SK-N-SH (cell line): ENCODE results near the gene TBCD. TPM values are rescaled to one million over a fixed set of nuclear protein-coding genes. Genes with fewer than 3 reads are reported as not detected.

ENCODE experiments used
- CTCF ChIA-PET: fragments of 300-600, 350-600 bp; formaldehyde crosslinking; extraction: SDS; loops from one replicate; lab custom pipeline; 2021; lab: Yijun Ruan, JAX
- POLR2A ChIA-PET: fragments of 350-600 bp; sonication (Branson Sonifier 250); formaldehyde crosslinking; extraction: SDS; loops from one replicate; lab custom pipeline; 2020; ENCODE audit warnings: antibody characterized with exemption, inconsistent platforms; lab: Yijun Ruan, JAX
- DNase-seq: peaks from one replicate; pipeline ENCODE4 v3.0.0; 2012
- H2AFZ ChIP-seq: fragments of 200-600 bp; sonication (generic); 2 replicates; pipeline ENCODE4 v1.8.1; 2016; ENCODE audit warnings: antibody characterized with exemption, mild to moderate bottlenecking, low read depth
- H3F3A ChIP-seq: fragments of 200-600 bp; sonication (generic); replicated peaks from 2 replicates; pipeline ENCODE3; 2016; ENCODE audit warnings: antibody characterized with exemption, mild to moderate bottlenecking; ENCODE audit not compliant: insufficient read depth
- H3K27ac ChIP-seq, 2 experiments: fragments of 200-500 bp in 1 of 2; fragments of 200-600 bp in 1 of 2; sonication (Bioruptor generic) in 1 of 2; sonication (generic), shearing (Covaris generic) in 1 of 2; 2 replicates each; pipeline versions ENCODE4 v1.5.1 to v1.6.1; 2014 to 2016; ENCODE audit warnings: low read depth in 2 of 2, inconsistent platforms in 1 of 2, low read length in 1 of 2, mild to moderate bottlenecking in 1 of 2, mixed read lengths in 1 of 2
- H3K27me3 ChIP-seq: fragments of 200-600 bp; sonication (generic), shearing (Covaris generic); 2 replicates; pipeline ENCODE4 v1.6.1; 2016; ENCODE audit warnings: mixed run types; ENCODE audit not compliant: insufficient read depth
- H3K36me3 ChIP-seq, 2 experiments: fragments of 200-500 bp in 1 of 2; fragments of 200-600 bp in 1 of 2; sonication (Bioruptor generic) in 1 of 2; sonication (generic) in 1 of 2; replicated peaks in 1 of 2; 2 replicates each; pipeline versions ENCODE3 to v1.5.1; 2014 to 2016; ENCODE audit warnings: low read length in 1 of 2, mild to moderate bottlenecking in 1 of 2; ENCODE audit not compliant: insufficient read depth in 2 of 2, control insufficient read depth in 1 of 2
- H3K4me1 ChIP-seq, 2 experiments: fragments of 200-500 bp in 1 of 2; fragments of 200-600 bp in 1 of 2; sonication (Bioruptor generic) in 1 of 2; sonication (generic), shearing (Covaris generic) in 1 of 2; 2 replicates each; pipeline versions ENCODE4 v1.5.1 to v1.6.1; 2014 to 2016; ENCODE audit warnings: low read depth in 1 of 2, low read length in 1 of 2, mixed run types in 1 of 2; ENCODE audit not compliant: insufficient read depth in 2 of 2, control insufficient read depth in 1 of 2
- H3K4me2 ChIP-seq: fragments of 200-600 bp; sonication (generic), shearing (Covaris generic); 2 replicates; pipeline ENCODE4 v1.6.1; 2017; ENCODE audit warnings: mixed run types
- H3K4me3 ChIP-seq, 2 experiments: fragments of 200-500 bp in 1 of 2; fragments of 200-600 bp in 1 of 2; sonication (Bioruptor generic) in 1 of 2; sonication (generic), shearing (Covaris generic) in 1 of 2; 2 replicates each; pipeline versions ENCODE4 v1.5.1 to v1.8.1; 2014 to 2016; ENCODE audit warnings: low read depth in 2 of 2, inconsistent platforms in 1 of 2, low read length in 1 of 2, mild to moderate bottlenecking in 1 of 2, mixed read lengths in 1 of 2, moderate library complexity in 1 of 2
- H3K79me2 ChIP-seq: fragments of 200-600 bp; sonication (generic); 2 replicates; pipeline ENCODE4 v1.8.1; 2017; ENCODE audit warnings: mild to moderate bottlenecking; ENCODE audit not compliant: insufficient read depth
- H3K9ac ChIP-seq: fragments of 200-600 bp; sonication (generic); 2 replicates; pipeline ENCODE4 v1.6.1; 2017; ENCODE audit warnings: mixed run types
- H3K9me2 ChIP-seq: fragments of 200-600 bp; sonication (generic); 2 replicates; pipeline ENCODE4 v1.6.1; 2017; ENCODE audit warnings: mixed run types
- H3K9me3 ChIP-seq: fragments of 200-600 bp; sonication (generic); 2 replicates; pipeline ENCODE4 v1.6.1; 2017; ENCODE audit warnings: mixed run types, mild to moderate bottlenecking, moderate library complexity
- H4K20me1 ChIP-seq: fragments of 200-600 bp; sonication (generic); 2 replicates; pipeline ENCODE4 v1.6.1; 2017; ENCODE audit warnings: mild to moderate bottlenecking, mixed run types; ENCODE audit not compliant: insufficient read depth
- FOSL2 ChIP-seq: IDR thresholded peaks from 2 replicates; pipeline ENCODE4 v1.4.0; 2012; ENCODE audit warnings: low read depth, mild to moderate bottlenecking, moderate library complexity, borderline replicate concordance
- FOXM1 ChIP-seq: IDR thresholded peaks from 2 replicates; pipeline ENCODE4 v1.4.0; 2012; ENCODE audit warnings: low read depth, mild to moderate bottlenecking
- GABPA ChIP-seq: IDR thresholded peaks from 2 replicates; pipeline ENCODE4 v1.4.0; 2012; ENCODE audit warnings: low read depth, mild to moderate bottlenecking
- MEF2A ChIP-seq: IDR thresholded peaks from 2 replicates; pipeline ENCODE4 v1.4.0; 2012; ENCODE audit warnings: low read depth, borderline replicate concordance
- POLR2AphosphoS5 ChIP-seq: IDR thresholded peaks from 2 replicates; pipeline ENCODE4 v1.6.1; 2012; ENCODE audit warnings: low read depth, low read length
- RAD21 ChIP-seq: IDR thresholded peaks from 2 replicates; pipeline ENCODE4 v1.6.1; 2012; ENCODE audit warnings: mild to moderate bottlenecking, low read length
- RXRA ChIP-seq: IDR thresholded peaks from 2 replicates; pipeline ENCODE4 v1.4.0; 2012; ENCODE audit warnings: low read depth, mild to moderate bottlenecking, borderline replicate concordance
- SIN3A ChIP-seq: IDR thresholded peaks from 2 replicates; pipeline ENCODE4 v1.6.1; 2012; ENCODE audit warnings: low read depth, mild to moderate bottlenecking, low read length, moderate library complexity, borderline replicate concordance
- TEAD4 ChIP-seq: IDR thresholded peaks from 2 replicates; pipeline ENCODE4 v1.4.0; 2012; ENCODE audit warnings: mild to moderate bottlenecking, borderline replicate concordance; ENCODE audit not compliant: insufficient read depth
- WGBS: methylation state at CpG from one replicate; pipeline ENCODE4 v1.1.6; 2017; ENCODE audit warnings: low lambda C conversion rate; 5-methylcytosine and 5-hydroxymethylcytosine counted together
- polyA plus RNA-seq, 3 experiments: library from polyadenylated mRNA; depleted of rRNA; stranded (reverse); fragments of >200 nt; gene quantifications; 2 replicates each; pipeline ENCODE4 v1.2.3, GENCODE V29; 2012
- TF ChIP-seq, protein P1 (sequence below): IDR thresholded peaks from 2 replicates; pipeline ENCODE4; 2012
- TF ChIP-seq, protein P2 (sequence below): IDR thresholded peaks from 2 replicates; pipeline ENCODE4 v1.4.0; 2012; ENCODE audit warnings: low read depth, borderline replicate concordance

The TBCD gene
- polyA plus RNA-seq, 1 of the 3 experiments (the other 2 are of a cell fraction): 107 TPM

DNA sequence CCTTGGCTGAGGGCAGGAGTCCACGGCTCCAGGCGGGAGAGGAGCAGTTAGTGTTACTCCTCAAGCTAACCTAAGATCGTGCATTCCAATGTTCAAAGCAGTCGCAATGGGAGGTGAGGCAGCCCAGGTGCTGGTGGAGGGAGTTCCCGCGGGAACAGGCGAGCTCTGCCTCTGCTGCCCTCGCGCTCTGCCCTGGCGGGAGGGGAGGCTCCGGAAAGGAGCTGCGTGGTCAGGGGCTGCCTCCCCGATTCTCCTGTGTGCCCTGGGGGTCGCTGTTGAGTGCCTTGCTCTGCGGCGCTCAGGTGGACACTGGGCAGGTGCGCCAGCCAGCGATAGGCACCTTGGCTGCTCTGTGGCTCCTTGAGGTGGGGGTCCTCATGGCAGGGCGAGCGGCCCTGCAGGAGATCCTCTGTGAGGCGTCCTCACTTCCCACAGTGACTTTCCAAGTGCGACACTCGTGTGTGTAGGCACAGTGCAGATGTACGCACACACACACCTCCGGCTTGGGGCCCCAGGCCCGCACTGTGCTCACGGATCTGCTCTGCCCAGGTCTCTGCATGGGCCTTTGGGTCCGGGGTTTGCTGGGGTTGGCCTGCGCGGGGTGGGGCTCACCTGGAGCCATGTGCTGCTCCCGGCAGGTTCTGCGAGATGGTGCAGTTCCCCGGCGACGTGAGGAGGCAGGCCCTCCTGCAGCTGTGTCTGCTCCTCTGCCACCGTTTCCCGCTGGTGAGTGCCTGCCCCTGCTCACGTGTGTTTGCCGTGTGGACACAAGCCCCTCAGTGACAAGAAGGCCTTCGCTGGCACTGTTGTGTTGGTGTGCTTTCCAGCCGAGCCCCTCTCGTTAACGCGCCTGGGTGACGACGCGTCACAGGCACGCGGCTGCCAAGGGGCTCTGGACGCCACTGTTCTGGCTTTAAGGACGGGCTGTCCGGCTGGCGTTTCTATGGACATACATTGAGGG lies 185.8 kb downstream of the TBCD start (continued):
- TF ChIP-seq MEF2A: no peak

DNA sequence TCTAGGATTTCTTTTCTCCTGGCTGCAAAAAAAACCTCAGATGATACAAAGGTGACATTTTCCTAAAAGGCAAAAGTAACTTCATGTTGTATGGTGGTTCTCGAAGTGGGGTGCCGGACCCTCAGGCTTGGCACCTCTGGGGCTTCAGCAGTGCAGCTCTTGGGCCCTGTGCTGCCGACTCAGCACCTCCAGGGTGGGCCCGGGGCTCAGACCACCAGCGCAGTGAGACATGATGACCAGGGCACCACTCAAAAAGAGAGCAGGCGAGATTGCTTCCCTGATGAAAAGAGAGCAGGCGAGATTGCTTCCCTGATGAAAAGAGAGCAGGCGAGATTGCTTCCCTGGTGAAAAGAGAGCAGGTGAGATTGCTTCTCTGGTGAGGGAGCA lies 186.6 kb downstream of the TBCD start:
- H3K9me3 ChIP-seq: no peaks in the 10 kb centered on the region
- CTCF ChIA-PET: no interaction called here
- no peaks in the 10 kb centered on the region for H3K9me2 ChIP-seq
- H3K4me2 ChIP-seq: no peak overlapping the region
- H3F3A ChIP-seq: no peaks in the 10 kb centered on the region
- TF ChIP-seq, protein P1, sequence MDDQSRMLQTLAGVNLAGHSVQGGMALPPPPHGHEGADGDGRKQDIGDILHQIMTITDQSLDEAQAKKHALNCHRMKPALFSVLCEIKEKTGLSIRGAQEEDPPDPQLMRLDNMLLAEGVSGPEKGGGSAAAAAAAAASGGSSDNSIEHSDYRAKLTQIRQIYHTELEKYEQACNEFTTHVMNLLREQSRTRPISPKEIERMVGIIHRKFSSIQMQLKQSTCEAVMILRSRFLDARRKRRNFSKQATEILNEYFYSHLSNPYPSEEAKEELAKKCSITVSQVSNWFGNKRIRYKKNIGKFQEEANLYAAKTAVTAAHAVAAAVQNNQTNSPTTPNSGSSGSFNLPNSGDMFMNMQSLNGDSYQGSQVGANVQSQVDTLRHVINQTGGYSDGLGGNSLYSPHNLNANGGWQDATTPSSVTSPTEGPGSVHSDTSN: no peak
- no peak for TF ChIP-seq SIN3A
- no peak for TF ChIP-seq TEAD4
- TF ChIP-seq FOXM1: no peak
- no peak for TF ChIP-seq FOSL2
- TF ChIP-seq RXRA: no peak
- TF ChIP-seq GABPA: no peak
- H3K36me3 ChIP-seq: peaks cover 34 to 55% of the 10 kb centered on the region in 2 experiments
- POLR2A ChIA-PET: no interaction called here
- H3K9ac ChIP-seq: no peak overlapping the region
- no peaks in the 10 kb centered on the region for H3K79me2 ChIP-seq
- H4K20me1 ChIP-seq: no peaks in the 10 kb centered on the region
- no peaks in the 10 kb centered on the region for H3K27me3 ChIP-seq
- H2AFZ ChIP-seq: no peak overlapping the region
- no peak overlapping the region for H3K27ac ChIP-seq
- 74% methylated on average over 8 of the region's 8 CpGs for WGBS
- H3K4me1 ChIP-seq: no peaks in the 10 kb centered on the region; a peak in 1 of 4 replicates
- H3K4me3 ChIP-seq: no peak overlapping the region
- no peak for DNase-seq

DNA sequence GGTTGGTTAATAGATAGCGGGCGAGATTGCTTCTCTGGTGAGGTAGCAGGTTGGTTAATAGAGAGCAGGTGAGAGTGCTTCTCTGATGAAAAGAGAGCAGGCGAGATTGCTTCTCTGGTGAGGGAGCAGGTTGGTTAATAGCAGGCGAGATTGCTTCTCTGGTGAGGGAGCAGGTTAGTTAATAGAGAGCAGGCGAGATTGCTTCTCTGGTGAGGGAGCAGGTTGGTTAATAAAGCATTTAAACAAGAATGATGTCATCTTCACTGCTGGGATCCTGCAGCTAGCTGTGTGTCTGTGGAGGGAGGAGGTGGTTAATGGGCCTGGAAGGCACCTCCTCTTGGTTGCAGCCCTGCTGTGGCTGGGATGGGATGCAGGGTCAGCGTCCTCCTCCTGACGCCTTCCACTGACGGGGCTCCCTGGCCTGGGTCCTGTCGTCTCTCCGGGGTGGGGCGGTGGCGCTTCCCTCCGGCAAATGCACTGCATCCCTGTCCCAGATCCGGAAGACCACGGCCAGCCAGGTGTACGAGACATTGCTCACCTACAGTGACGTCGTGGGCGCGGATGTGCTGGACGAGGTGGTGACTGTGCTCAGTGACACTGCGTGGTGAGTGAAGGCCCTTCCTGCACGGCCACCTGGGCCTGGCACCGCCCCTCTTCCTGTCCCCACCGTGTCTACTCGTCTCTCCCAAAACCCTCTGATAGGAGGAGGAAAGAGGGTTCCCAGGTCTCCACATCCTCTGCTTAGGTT lies 187.2 kb downstream of the TBCD start:
- POLR2A ChIA-PET: no interaction called here
- no peaks in the 10 kb centered on the region for H3K9me2 ChIP-seq
- TF ChIP-seq RAD21 (no peak), GABPA (no peak), POLR2AphosphoS5 (no peak), SIN3A (no peak)
- TF ChIP-seq, protein P2, sequence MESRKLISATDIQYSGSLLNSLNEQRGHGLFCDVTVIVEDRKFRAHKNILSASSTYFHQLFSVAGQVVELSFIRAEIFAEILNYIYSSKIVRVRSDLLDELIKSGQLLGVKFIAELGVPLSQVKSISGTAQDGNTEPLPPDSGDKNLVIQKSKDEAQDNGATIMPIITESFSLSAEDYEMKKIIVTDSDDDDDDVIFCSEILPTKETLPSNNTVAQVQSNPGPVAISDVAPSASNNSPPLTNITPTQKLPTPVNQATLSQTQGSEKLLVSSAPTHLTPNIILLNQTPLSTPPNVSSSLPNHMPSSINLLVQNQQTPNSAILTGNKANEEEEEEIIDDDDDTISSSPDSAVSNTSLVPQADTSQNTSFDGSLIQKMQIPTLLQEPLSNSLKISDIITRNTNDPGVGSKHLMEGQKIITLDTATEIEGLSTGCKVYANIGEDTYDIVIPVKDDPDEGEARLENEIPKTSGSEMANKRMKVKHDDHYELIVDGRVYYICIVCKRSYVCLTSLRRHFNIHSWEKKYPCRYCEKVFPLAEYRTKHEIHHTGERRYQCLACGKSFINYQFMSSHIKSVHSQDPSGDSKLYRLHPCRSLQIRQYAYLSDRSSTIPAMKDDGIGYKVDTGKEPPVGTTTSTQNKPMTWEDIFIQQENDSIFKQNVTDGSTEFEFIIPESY: no peak

More for the DNA sequence above, 187.2 kb downstream of the TBCD start:
- Histone ChIP-seq H3K9ac (no peak overlapping the region), H3K4me2 (no peak overlapping the region), H3K79me2 (no peaks in the 10 kb centered on the region), H4K20me1 (no peaks in the 10 kb centered on the region), H3F3A (no peaks in the 10 kb centered on the region), H3K36me3 (peaks cover 36 to 60% of the 10 kb centered on the region in 2 experiments), H3K27ac (no peak overlapping the region), H2AFZ (no peak overlapping the region), H3K27me3 (no peaks in the 10 kb centered on the region), H3K9me3 (no peaks in the 10 kb centered on the region; the same call in 1 of the 2 replicates), H3K4me1 (no peaks in the 10 kb centered on the region; a peak in 1 of 4 replicates), H3K4me3 (no peak overlapping the region)
- CTCF ChIA-PET: no interaction called here
- no peak for DNase-seq
- 93% methylated on average over 26 of the region's 26 CpGs for WGBS
